Measurements from ENCODE around the gene CARTPT.

The CARTPT gene

GRCh38 chr5:71719063-71719964 lies at the start of gene CARTPT:
TSS of gene CARTPT (plus strand) at chr5:71719275. CDS start at chr5:71719294, 19 bp downstream.
- peak; percentile 11 for DNase-seq (ENCODE audit: low read depth)

GRCh38 chr5:71677977-71678376 lies 41.1 kb upstream of the CARTPT start:
- no peak for DNase-seq (ENCODE audit: low read depth)

- DNase-seq (ENCODE audit: low read depth) = no peak
Observed at GRCh38 chr5:71679714-71680113, 39.4 kb upstream of the CARTPT start.

- no peak for DNase-seq (ENCODE audit: low read depth)
Observed at GRCh38 chr5:71680510-71680909, 38.6 kb upstream of the CARTPT start.

- no peak for DNase-seq (ENCODE audit: low read depth)
Observed at GRCh38 chr5:71681296-71681695, 37.8 kb upstream of the CARTPT start.

- DNase-seq (ENCODE audit: low read depth) = no peak
Observed at GRCh38 chr5:71684309-71684708, 34.8 kb upstream of the CARTPT start.

GRCh38 chr5:71693828-71694427 lies 25.1 kb upstream of the CARTPT start:
- DNase-seq (ENCODE audit: low read depth) = no peak

- no peak for DNase-seq (ENCODE audit: low read depth)
Observed at GRCh38 chr5:71695071-71695470, 24.0 kb upstream of the CARTPT start.

GRCh38 chr5:71695595-71695994 lies 23.5 kb upstream of the CARTPT start:
- DNase-seq (ENCODE audit: low read depth) = peak; percentile 17

- no peak for DNase-seq (ENCODE audit: low read depth)
Observed at GRCh38 chr5:71697967-71698366, 21.1 kb upstream of the CARTPT start.

- DNase-seq (ENCODE audit: low read depth) = no peak
Observed at GRCh38 chr5:71699233-71699632, 19.8 kb upstream of the CARTPT start.

GRCh38 chr5:71699751-71700150 lies 19.3 kb upstream of the CARTPT start:
- DNase-seq (ENCODE audit: low read depth) = no peak

GRCh38 chr5:71700803-71701202 lies 18.3 kb upstream of the CARTPT start:
- no peak for DNase-seq (ENCODE audit: low read depth)

- DNase-seq (ENCODE audit: low read depth) = no peak
Observed at GRCh38 chr5:71701407-71701806, 17.7 kb upstream of the CARTPT start.

GRCh38 chr5:71703941-71704340 lies 15.1 kb upstream of the CARTPT start:
- no peak for DNase-seq (ENCODE audit: low read depth)

GRCh38 chr5:71705421-71705820 lies 13.7 kb upstream of the CARTPT start:
- no peak for DNase-seq (ENCODE audit: low read depth)

- DNase-seq (ENCODE audit: low read depth) = no peak
Observed at GRCh38 chr5:71706906-71707305, 12.2 kb upstream of the CARTPT start.

GRCh38 chr5:71711610-71712009 lies 7.5 kb upstream of the CARTPT start:
- no peak for DNase-seq (ENCODE audit: low read depth)

GRCh38 chr5:71714911-71715310 lies 4.2 kb upstream of the CARTPT start:
- no peak for DNase-seq (ENCODE audit: low read depth)

- DNase-seq (ENCODE audit: low read depth) = no peak
Observed at GRCh38 chr5:71727978-71728377, 8.9 kb downstream of the CARTPT start.

- no peak for DNase-seq (ENCODE audit: low read depth)
Observed at GRCh38 chr5:71731015-71731414, 11.9 kb downstream of the CARTPT start.

- DNase-seq (ENCODE audit: low read depth) = no peak
Observed at GRCh38 chr5:71732011-71732410, 12.9 kb downstream of the CARTPT start.

GRCh38 chr5:71734141-71734540 lies 15.1 kb downstream of the CARTPT start:
- no peak for DNase-seq (ENCODE audit: low read depth)

Measured in amniotic epithelial cell (primary cell).